GM12892 (cell line): ENCODE results near the gene TNFRSF1B.

ENCODE experiments used
- DNase-seq: peaks from one replicate; pipeline ENCODE4 v3.0.0; 2011; ENCODE audit not compliant: insufficient read length
- FAIRE-seq: peaks from 2 replicates; lab custom pipeline; 2011; peaks lifted over from hg19 to GRCh38; lab: Jason Lieb, UNC
- POLR2A ChIP-seq: IDR thresholded peaks from 2 replicates; pipeline ENCODE4 v1.6.1; 2011; ENCODE audit warnings: low read depth, low read length, control low read depth
- POLR2AphosphoS5 ChIP-seq: IDR thresholded peaks from 2 replicates; pipeline ENCODE4 v1.6.1; 2011; ENCODE audit warnings: low read depth, low read length, control low read depth
- TAF1 ChIP-seq: IDR thresholded peaks from 2 replicates; pipeline ENCODE4 v1.6.1; 2011; ENCODE audit warnings: low read depth, mild to moderate bottlenecking, control low read depth, low read length, borderline replicate concordance

The TNFRSF1B gene

DNA sequence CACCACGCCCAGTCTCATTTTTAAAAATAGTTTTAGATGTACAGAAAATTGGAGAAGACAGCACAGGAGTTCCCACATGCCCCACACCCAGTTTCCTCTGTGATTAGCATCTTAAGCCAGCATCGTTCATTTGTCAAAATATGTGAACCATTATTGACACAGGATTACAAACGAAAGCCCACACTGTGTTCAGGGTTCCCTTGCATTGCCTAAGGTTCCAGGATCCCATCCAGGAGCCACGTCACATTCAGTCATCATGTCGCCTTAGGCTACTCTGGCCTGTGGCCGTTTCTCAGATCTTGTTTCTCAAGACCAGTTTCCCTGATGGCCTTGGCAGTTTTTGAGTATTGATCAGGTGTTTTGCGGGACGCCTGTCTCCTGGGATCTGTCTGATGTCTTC, 34.7 kb upstream of the TNFRSF1B start:
- TF ChIP-seq POLR2A = peak; percentile 34; the same call in 1 of the 2 replicates
- no peak for TF ChIP-seq POLR2AphosphoS5
- no peak for TF ChIP-seq TAF1
- FAIRE-seq (no peak), DNase-seq (no peak)

DNA sequence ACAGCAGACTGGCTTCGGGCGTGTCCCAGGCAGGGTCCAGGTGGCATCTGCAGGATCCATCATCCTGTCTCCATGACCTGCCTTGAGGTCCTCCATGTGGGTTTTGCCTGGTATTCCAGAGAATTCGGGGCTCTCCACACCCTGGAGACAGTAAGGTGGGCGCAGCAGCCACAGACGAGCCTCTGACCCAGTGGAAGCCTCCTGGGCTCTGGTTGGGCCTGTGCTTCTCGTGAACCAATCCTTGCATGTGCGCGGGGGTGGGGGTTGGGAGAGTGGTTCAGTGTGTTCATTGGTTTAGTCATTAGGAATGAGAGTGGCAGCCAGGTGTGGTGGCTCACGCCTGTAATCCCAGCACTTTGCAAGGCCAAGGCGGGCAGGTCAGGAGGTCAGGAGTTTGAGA, 32.1 kb upstream of the TNFRSF1B start:
- no peak for TF ChIP-seq TAF1
- no peak for TF ChIP-seq POLR2A
- no peak for TF ChIP-seq POLR2AphosphoS5
- FAIRE-seq (no peak), DNase-seq (no peak)

DNA sequence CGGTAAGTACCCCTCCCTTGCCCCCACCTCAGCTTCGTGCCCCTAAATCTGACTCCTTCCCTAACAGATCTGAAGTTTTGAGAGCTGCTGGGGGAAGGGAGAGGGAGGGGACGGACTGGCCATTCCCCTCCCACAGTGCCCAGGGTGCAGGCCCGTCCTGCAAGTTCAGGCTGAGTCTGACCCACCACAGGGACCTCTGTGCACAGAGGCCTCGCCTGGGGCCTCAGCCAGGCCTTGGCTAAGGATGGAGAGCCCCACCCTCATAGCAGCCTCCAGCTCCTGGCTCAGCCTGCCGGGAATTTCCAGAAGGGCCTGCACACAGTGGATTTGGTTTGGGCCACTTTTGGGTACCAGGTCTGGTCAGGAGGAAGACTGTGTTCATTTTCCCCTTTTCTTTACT, 31.2 kb upstream of the TNFRSF1B start:
- DNase-seq (no peak), FAIRE-seq (no peak)
- TF ChIP-seq POLR2A = no peak
- TF ChIP-seq POLR2AphosphoS5 = peak; percentile 51

DNA sequence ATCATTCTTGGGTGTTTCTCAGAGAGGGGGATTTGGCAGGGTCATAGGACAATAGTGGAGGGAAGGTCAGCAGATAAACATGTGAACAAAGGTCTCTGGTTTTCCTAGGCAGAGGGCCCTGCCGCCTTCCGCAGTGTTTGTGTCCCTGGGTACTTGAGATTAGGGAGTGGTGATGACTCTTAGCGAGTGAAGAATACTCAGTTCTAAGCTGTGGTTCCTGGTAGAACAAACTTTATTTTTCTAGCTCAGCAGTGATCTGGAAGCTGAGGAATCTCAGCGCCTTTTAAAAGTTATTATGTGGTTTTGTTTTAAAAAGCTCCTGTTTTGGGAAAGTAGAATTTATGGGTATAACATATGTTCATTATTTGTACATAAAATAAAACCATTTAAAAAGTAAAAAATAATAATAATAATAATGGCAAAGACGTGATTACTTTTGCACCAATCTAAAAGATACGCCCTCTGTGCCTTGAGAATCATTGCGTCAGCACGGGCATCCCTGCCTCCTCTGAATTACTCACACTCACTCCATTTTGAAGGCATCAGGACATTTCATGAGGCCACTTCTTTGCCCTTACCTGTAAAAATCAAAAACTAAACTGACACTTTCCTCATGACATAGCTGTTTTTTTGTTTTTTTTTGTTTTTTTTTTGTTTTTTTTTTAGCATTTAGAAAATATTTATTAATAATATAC, 29.7 kb upstream of the TNFRSF1B start:
- no peak for DNase-seq
- TF ChIP-seq TAF1 (no peak), POLR2AphosphoS5 (no peak), POLR2A (no peak)
- no peak for FAIRE-seq

DNA sequence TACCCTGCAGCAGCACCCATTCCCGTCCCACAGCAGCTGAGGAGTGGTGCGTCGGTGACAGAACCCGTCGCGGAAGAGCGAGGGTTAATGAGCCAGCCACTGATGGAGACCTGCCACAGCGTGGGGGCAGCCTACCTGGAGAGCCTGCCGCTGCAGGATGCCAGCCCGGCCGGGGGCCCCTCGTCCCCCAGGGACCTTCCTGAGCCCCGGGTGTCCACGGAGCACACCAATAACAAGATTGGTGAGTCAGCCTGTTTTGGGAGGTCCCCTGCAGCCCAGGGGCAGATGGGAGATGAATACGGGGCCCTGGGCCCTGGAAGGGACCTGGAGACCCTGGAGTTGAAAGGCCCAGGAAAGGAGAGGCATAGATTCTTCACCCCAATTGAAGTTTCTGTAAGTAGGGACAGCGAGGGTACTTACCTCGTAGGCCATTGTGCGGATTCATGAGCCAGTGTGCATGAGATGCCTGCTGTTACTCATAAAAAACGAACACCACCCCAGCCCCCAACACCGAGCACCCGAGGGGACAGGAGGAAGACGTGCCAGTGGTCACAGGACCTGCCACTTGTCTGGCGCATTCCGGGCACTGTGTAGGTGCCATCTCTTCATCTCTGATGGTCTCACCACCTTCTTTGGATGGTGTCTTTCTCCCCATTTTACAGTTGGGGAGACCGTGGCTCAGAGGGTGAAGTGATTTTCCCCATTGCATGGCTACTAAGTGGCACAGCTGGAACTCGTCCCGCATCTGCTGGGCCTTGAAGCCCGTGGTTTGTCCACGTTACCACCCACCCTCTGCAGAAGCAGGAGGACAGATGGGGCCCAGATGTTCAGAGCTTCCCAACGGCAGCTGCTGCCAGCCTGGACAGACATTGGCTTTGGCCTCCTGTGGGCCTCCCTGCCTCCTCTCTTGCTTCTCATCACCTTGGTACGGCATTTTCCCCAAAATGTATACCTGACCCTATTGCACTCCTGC, 28.3 kb upstream of the TNFRSF1B start:
- no peak for DNase-seq
- TF ChIP-seq POLR2AphosphoS5 (no peak; the same call in 1 of the 2 replicates), POLR2A (peak; percentile 22; the same call in 1 of the 2 replicates)
- no peak for FAIRE-seq

DNA sequence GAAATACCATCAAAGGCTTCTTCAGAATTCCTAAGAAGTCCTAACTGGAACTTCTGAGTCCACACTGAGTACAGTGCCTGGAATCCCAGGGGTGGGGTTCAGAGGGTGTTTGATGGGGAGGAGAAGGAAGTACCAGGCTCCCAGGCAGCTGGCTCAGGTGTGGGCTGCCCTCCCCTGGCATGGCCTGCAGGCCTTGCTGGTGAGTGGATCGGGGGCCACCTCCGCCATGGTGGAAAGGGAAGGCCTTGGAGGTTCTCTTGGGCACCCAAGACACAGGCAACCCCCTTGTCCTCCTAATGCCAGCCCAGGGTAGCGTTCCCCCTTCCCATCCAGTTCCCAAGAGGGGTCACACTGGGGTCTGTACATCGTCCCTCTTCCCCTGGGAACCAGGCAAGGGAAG, 26.8 kb upstream of the TNFRSF1B start:
- no peak for FAIRE-seq
- DNase-seq = no peak
- TF ChIP-seq POLR2AphosphoS5 = no peak
- TF ChIP-seq TAF1 = no peak
- no peak for TF ChIP-seq POLR2A

DNA sequence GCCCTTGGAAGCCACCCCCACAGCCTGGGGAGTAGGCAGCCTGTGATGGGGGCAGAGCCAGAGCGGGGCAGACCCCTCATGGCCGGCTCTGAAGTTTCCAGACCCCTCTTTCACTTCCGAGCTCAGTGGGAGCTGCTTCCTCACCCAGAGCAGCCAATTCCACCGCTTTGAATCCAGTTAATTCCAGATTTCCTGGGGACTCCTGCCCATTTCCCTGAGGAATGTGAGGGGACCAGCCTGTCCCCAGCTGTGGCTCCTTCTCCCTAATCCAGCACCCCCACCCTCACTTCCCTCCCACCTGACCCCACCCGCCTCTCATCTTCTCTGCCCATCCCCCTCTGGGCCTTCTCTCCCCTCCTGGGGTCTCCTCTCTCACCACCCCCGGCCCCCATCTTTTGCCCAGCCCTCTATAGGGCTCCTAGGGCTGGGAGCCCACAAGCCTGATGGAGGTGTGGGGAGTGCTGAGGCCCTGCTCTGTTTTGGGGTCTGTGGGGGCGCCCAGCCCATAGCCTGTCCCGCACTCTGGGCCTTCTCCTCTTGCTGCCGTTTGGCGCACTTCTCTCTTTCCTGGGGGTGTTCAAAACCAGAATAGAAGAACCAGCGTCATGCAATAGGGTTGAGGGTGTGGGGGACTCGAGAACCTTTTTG, 26.2 kb upstream of the TNFRSF1B start:
- DNase-seq (no peak), FAIRE-seq (no peak)
- TF ChIP-seq TAF1 = no peak
- no peak for TF ChIP-seq POLR2AphosphoS5
- TF ChIP-seq POLR2A = no peak

DNA sequence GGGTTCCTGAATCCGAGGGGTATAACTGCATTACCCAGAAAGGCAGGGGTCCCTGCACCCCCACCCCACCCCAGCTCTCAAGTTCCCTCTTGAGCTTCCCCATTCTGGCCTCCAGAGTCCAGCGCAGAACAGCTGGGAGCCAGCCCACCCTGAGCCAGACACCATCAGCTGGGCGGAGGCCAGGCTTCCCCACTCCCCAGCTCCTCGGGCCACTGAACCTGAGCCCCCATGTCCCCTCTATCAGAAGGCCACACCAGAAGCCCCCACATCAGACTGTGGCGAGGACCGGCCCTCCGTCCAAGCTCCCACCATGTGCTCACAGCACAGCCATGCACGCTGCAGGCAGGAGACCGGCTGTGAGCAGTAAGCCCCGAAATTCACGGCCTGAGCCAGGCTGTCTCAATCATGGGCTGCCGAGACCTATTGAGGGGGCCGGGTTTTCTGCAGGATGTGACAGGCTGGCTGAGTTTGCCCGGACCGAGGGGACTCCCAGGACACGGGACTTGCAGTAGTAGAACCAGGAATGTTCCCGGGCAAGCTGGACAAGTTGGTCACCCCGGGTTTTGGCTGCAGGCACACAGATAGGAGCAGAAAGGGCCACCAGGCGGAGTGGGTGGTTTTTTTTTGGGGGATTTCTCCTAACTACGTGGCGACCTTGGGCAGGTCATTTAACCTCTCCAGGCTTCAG, 25.5 kb upstream of the TNFRSF1B start:
- TF ChIP-seq POLR2AphosphoS5 (0 out of 2 replicates have a peak, but pooled peaks have one; percentile 24), POLR2A (no peak), TAF1 (no peak)
- FAIRE-seq (no peak), DNase-seq (no peak)

DNA sequence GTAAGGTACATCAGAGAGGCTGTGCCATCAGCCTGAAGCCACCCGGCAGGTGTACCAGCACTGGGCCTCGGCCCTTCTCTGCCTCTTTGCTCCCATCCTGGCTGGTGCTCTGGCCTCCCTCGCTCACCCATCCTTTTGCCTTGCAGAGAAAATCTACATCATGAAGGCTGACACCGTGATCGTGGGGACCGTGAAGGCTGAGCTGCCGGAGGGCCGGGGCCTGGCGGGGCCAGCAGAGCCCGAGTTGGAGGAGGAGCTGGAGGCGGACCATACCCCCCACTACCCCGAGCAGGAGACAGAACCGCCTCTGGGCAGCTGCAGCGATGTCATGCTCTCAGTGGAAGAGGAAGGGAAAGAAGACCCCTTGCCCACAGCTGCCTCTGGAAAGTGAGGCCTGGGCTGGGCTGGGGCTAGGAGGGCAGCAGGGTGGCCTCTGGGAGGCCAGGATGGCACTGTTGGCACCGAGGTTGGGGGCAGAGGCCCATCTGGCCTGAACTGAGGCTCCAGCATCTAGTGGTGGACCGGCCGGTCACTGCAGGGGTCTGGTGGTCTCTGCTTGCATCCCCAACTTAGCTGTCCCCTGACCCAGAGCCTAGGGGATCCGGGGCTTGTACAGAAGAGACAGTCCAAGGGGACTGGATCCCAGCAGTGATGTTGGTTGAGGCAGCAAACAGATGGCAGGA, 24.5 kb upstream of the TNFRSF1B start:
- FAIRE-seq (no peak), DNase-seq (no peak)
- TF ChIP-seq TAF1 (no peak), POLR2AphosphoS5 (no peak), POLR2A (no peak)

DNA sequence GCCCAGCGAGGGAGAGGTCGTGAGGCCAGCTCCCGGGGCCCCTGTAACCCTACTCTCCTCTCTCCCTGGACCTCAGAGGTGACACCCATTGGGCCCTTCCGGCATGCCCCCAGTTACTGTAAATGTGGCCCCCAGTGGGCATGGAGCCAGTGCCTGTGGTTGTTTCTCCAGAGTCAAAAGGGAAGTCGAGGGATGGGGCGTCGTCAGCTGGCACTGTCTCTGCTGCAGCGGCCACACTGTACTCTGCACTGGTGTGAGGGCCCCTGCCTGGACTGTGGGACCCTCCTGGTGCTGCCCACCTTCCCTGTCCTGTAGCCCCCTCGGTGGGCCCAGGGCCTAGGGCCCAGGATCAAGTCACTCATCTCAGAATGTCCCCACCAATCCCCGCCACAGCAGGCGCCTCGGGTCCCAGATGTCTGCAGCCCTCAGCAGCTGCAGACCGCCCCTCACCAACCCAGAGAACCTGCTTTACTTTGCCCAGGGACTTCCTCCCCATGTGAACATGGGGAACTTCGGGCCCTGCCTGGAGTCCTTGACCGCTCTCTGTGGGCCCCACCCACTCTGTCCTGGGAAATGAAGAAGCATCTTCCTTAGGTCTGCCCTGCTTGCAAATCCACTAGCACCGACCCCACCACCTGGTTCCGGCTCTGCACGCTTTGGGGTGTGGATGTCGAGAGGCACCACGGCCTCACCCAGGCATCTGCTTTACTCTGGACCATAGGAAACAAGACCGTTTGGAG, 23.7 kb upstream of the TNFRSF1B start:
- FAIRE-seq = no peak
- no peak for DNase-seq
- no peak for TF ChIP-seq TAF1
- TF ChIP-seq POLR2AphosphoS5 = peak; percentile 56
